Adrenal gland (tissue), 12 donors: Measurements from ENCODE around the gene SPAG17. TPM values are rescaled to one million over a fixed set of nuclear protein-coding genes. Genes with fewer than 3 reads are reported as not detected.

Experiments
- DNase-seq, 7 donors: peaks; one replicate each; pipeline ENCODE4 v3.0.0-alpha.2; 2019 to 2020
- H3K27ac ChIP-seq, 5 donors: fragments of 200-600 bp; sonication (generic) in 4 of 5; 1 replicate in 3 of 5; 2 replicates in 2 of 5; pipeline versions ENCODE4 v1.5.1 to v1.8.0; 2016 to 2020; ENCODE audit warnings: mild to moderate bottlenecking in 1 of 5
- H3K27me3 ChIP-seq: fragments of 200-600 bp; 2 replicates; pipeline ENCODE4 v1.8.0; 2021
- H3K36me3 ChIP-seq, 2 donors: fragments of 200-600 bp; replicated peaks in 1 of 2; 1 replicate in 1 of 2; 2 replicates in 1 of 2; pipeline versions ENCODE4 v1.5.1 to v1.8.0; 2018 to 2022
- H3K4me1 ChIP-seq, 2 donors: fragments of 200-600 bp; replicated peaks in 1 of 2; 1 replicate in 1 of 2; 2 replicates in 1 of 2; pipeline versions ENCODE4 v1.5.1 to v1.8.0; 2018 to 2021
- H3K4me3 ChIP-seq, 4 donors: fragments of 200-600 bp; sonication (generic) in 3 of 4; one replicate each; pipeline ENCODE4 v1.5.1; 2016 to 2018
- H3K9me3 ChIP-seq, 3 donors: fragments of 200-600 bp; sonication (generic) in 1 of 3; replicated peaks in 1 of 3; 1 replicate in 2 of 3; 2 replicates in 1 of 3; pipeline versions ENCODE4 v1.5.1 to v1.8.0; 2016 to 2021
- CTCF ChIP-seq, 6 experiments: fragments of 450-650 bp in 4 of 6; fragments of 200-600 bp in 2 of 6; sonication (generic) in 1 of 6; IDR thresholded peaks; 1 replicate in 5 of 6; 2 replicates in 1 of 6; pipeline versions ENCODE4 v1.5.1 to v1.8.0; 2016 to 2021; ENCODE audit warnings: antibody characterized with exemption in 6 of 6, mild to moderate bottlenecking in 2 of 6, moderate library complexity in 1 of 6
- POLR2A ChIP-seq, 2 donors: fragments of 450-650 bp; IDR thresholded peaks; one replicate each; pipeline ENCODE4 v1.6.1; 2017; ENCODE audit warnings: antibody characterized with exemption in 2 of 2, mild to moderate bottlenecking in 2 of 2, moderate library complexity in 1 of 2
- WGBS, 4 donors: extraction: QIAGEN DNeasy Blood & Tissue Kit in 2 of 4; methylation state at CpG; one replicate each; pipeline versions ENCODE4 v1.1.5 to v1.1.7; 2013 to 2017; 5-methylcytosine and 5-hydroxymethylcytosine counted together
- intact Hi-C, 2 donors: fragments of 100-400 bp; cut with DNase I; formaldehyde crosslinking; loops; one replicate each; pipeline versions ENCODE4 v1.14.1 to v1.15.0; 2022 to 2023
- polyA plus RNA-seq, 3 donors: library from polyadenylated mRNA; stranded (reverse); fragments of 200-250 nt in 2 of 3; fragments of 350-450 nt in 1 of 3; fragmentation: Illumina TruSeq in 1 of 3; extraction: RNeasy Lipid Tissue Mini Kit (QIAGEN cat#74804) in 1 of 3; gene quantifications; one replicate each; pipeline ENCODE4 v1.2.3, GENCODE V29; 2013 to 2014
- total RNA-seq, 9 donors: library from RNA; depleted of rRNA in 4 of 9; stranded (reverse); fragments of >200 nt in 4 of 9; fragments of 120-200 nt in 1 of 9; fragmentation: NEBNext Ultra II Directional in 1 of 9; extraction: Animal tissue kit (Norgen Biotek cat#: 25700) in 1 of 9; gene quantifications; one replicate each; pipeline versions ENCODE4 v1.1.0 to v1.2.4, GENCODE V29; 2013 to 2023
- donor health status: healthy with polysubstance abuse.
- donor health status: Bipolar disorder and iron deficiency.
- donor health status: DM: yes; HTN: yes; CAD: no.
- donor health status: DM: no; HTN: no; CAD: no.
- donor health status: DM: no; HTN: no; CAD: no.
- donor health status: DM: yes; HTN: yes; CAD: no.

SPAG17 gene
- total and polyA plus RNA-seq, 12 donors = 0.07 to 2.2 (median 0.57) TPM; not detected in 1

- intact Hi-C loops = no loop called here
- H3K27ac ChIP-seq = no peak overlapping the region
- H3K27me3 ChIP-seq = no peaks in the 10 kb centered on the region
- no peak overlapping the region for H3K4me3 ChIP-seq
- no peaks in the 10 kb centered on the region for H3K36me3 ChIP-seq
- no peaks in the 10 kb centered on the region for H3K4me1 ChIP-seq
- DNase-seq = no peak
- no peaks in the 10 kb centered on the region for H3K9me3 ChIP-seq
- WGBS, 4 donors = 78 to 88% (median 82%) methylated on average over 5 of the region's 5 CpGs
- TF ChIP-seq CTCF (IDR thresholded peaks at IDR 0.05) = no peak
- TF ChIP-seq POLR2A (IDR thresholded peaks at IDR 0.05) = no peak
Measured at GRCh38 chr1:118132000-118132399, 53.0 kb downstream of the SPAG17 start.

- Histone ChIP-seq H3K4me1 (no peaks in the 10 kb centered on the region), H3K36me3 (no peaks in the 10 kb centered on the region), H3K4me3 (no peak overlapping the region), H3K27me3 (no peaks in the 10 kb centered on the region), H3K9me3 (no peaks in the 10 kb centered on the region), H3K27ac (no peak overlapping the region)
- TF ChIP-seq CTCF (IDR thresholded peaks at IDR 0.05) (no peak), POLR2A (IDR thresholded peaks at IDR 0.05) (no peak)
- 67 to 91% (median 80%) methylated on average over 1 of the region's 1 CpG for WGBS, 4 donors
- no peak for DNase-seq
- intact Hi-C loops = no loop called here
Measured at GRCh38 chr1:118128761-118129160, 56.3 kb downstream of the SPAG17 start.

GRCh38 chr1:118124064-118124463 lies 61.0 kb downstream of the SPAG17 start:
- TF ChIP-seq POLR2A (IDR thresholded peaks at IDR 0.05) (no peak), CTCF (IDR thresholded peaks at IDR 0.05) (no peak)
- Histone ChIP-seq H3K4me1 (no peaks in the 10 kb centered on the region), H3K27me3 (no peaks in the 10 kb centered on the region), H3K4me3 (no peak overlapping the region), H3K36me3 (no peaks in the 10 kb centered on the region), H3K27ac (no peak overlapping the region), H3K9me3 (no peaks in the 10 kb centered on the region)
- DNase-seq = no peak
- intact Hi-C loops = no loop called here
- WGBS, 4 donors = 43 to 54% (median 53%) methylated on average over 3 of the region's 3 CpGs

- no peak overlapping the region for H3K27ac ChIP-seq
- H3K9me3 ChIP-seq = no peaks in the 10 kb centered on the region
- no peaks in the 10 kb centered on the region for H3K27me3 ChIP-seq
- no peak for DNase-seq
- no peak overlapping the region for H3K4me3 ChIP-seq
- intact Hi-C loops = no loop called here
- TF ChIP-seq POLR2A (IDR thresholded peaks at IDR 0.05) (no peak), CTCF (IDR thresholded peaks at IDR 0.05) (no peak)
- 73 to 76% (median 73%) methylated on average over 3 of the region's 3 CpGs for WGBS, 4 donors
- H3K36me3 ChIP-seq = no peaks in the 10 kb centered on the region
- no peaks in the 10 kb centered on the region for H3K4me1 ChIP-seq
Measured at GRCh38 chr1:118123116-118123839, 61.8 kb downstream of the SPAG17 start.
